Muscle of leg (tissue), 11 donors: ENCODE results near the gene TCERG1L. TPM values are rescaled to one million over a fixed set of nuclear protein-coding genes. Genes with fewer than 3 reads are reported as not detected.

Experiments
- DNase-seq: peaks from one replicate; pipeline ENCODE4 v3.0.0; 2013
- H3K27ac ChIP-seq: one replicate; pipeline ENCODE4 v1.5.1; 2013; ENCODE audit warnings: mild to moderate bottlenecking, low read length, control low read depth
- H3K27me3 ChIP-seq: one replicate; pipeline ENCODE4 v1.6.1; 2013; ENCODE audit warnings: low read length; ENCODE audit not compliant: control insufficient read depth, insufficient read depth
- H3K36me3 ChIP-seq: one replicate; pipeline ENCODE4 v1.6.1; 2013; ENCODE audit warnings: low read length; ENCODE audit not compliant: control insufficient read depth, insufficient read depth
- H3K4me1 ChIP-seq: one replicate; pipeline ENCODE4 v1.6.1; 2013; ENCODE audit warnings: low read length; ENCODE audit not compliant: control insufficient read depth, insufficient read depth
- H3K4me3 ChIP-seq: one replicate; pipeline ENCODE4 v1.5.1; 2013; ENCODE audit warnings: low read length, control low read depth
- H3K9me3 ChIP-seq: replicated peaks from 2 replicates; pipeline ENCODE4 v1.6.1; 2013; ENCODE audit warnings: low read depth, low read length; ENCODE audit not compliant: control insufficient read depth
- WGBS: methylation state at CpG from one replicate; pipeline ENCODE4 v1.1.5; 2013; ENCODE audit warnings: missing lambda C conversion rate; ENCODE audit not compliant: insufficient coverage; 5-methylcytosine and 5-hydroxymethylcytosine counted together
- polyA plus RNA-seq, 8 donors: library from polyadenylated mRNA; unstranded; fragments of 120-200 nt; gene quantifications; one replicate each; pipeline versions ENCODE4 v1.2.1 to v1.2.3, GENCODE V29; 2013; ENCODE audit warnings: inconsistent platforms in 1 of 8, low replicate concordance in 1 of 8; ENCODE audit not compliant: insufficient read length in 8 of 8, insufficient read depth in 1 of 8
- total RNA-seq: library from RNA; stranded (reverse); fragments of 120-200 nt; gene quantifications from one replicate; pipeline ENCODE4 v1.2.4, GENCODE V29; 2013

The TCERG1L gene
- total and polyA plus RNA-seq, 9 donors, result 0.04 to 1.1 (median 0.15) TPM

- H3K36me3 ChIP-seq, result no peaks in the 10 kb centered on the region
- H3K27ac ChIP-seq, result no peak overlapping the region
- no CpG with 5 or more reads among the region's 4 CpGs for WGBS
- H3K4me3 ChIP-seq, result no peak overlapping the region
- peaks cover 1% of the 10 kb centered on the region for H3K27me3 ChIP-seq
- H3K4me1 ChIP-seq, result no peaks in the 10 kb centered on the region
- H3K9me3 ChIP-seq, result no peaks in the 10 kb centered on the region
- no peak for DNase-seq
Measured at GRCh38 chr10:131188494-131188893, 123.0 kb downstream of the TCERG1L start.

GRCh38 chr10:131187926-131188325, 123.6 kb downstream of the TCERG1L start:
- peaks cover 2% of the 10 kb centered on the region for H3K27me3 ChIP-seq
- H3K4me1 ChIP-seq, result no peaks in the 10 kb centered on the region
- no peak overlapping the region for H3K27ac ChIP-seq
- no peaks in the 10 kb centered on the region for H3K9me3 ChIP-seq
- no peak overlapping the region for H3K4me3 ChIP-seq
- no CpG with 5 or more reads among the region's 7 CpGs for WGBS
- DNase-seq, result no peak
- no peaks in the 10 kb centered on the region for H3K36me3 ChIP-seq

DNA sequence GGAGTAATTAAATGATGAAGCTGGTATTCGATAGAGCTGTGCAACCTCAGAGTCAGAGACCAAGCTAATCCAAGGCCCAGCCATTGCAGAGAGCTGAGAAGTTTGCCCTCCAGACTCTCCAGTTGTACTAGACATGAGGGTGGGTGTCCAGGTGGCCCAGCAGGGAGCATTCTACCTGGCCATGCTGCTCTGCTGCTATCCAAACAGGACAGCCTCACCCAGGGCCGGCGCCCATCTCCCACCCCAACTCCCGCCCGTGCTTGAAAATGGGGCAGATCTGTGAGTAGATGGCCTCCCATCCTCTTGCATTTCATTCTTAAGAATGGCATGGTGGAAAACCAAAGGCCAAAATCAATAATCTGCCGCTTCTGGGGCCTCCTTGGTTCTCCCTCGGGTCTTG, 124.2 kb downstream of the TCERG1L start:
- no peak for DNase-seq
- no peaks in the 10 kb centered on the region for H3K4me1 ChIP-seq
- no peaks in the 10 kb centered on the region for H3K36me3 ChIP-seq
- no peak overlapping the region for H3K27ac ChIP-seq
- WGBS, result 59% methylated on average over 3 of the region's 7 CpGs
- peaks cover 2% of the 10 kb centered on the region for H3K27me3 ChIP-seq
- no peak overlapping the region for H3K4me3 ChIP-seq
- H3K9me3 ChIP-seq, result no peaks in the 10 kb centered on the region

- WGBS, result 64% methylated on average over 3 of the region's 12 CpGs
- no peak for DNase-seq
- H3K4me1 ChIP-seq, result no peaks in the 10 kb centered on the region
- H3K27ac ChIP-seq, result no peak overlapping the region
- H3K36me3 ChIP-seq, result no peaks in the 10 kb centered on the region
- no peaks in the 10 kb centered on the region for H3K9me3 ChIP-seq
- H3K27me3 ChIP-seq, result peaks cover 2% of the 10 kb centered on the region
- H3K4me3 ChIP-seq, result no peak overlapping the region
Measured at GRCh38 chr10:131186547-131187253, 124.8 kb downstream of the TCERG1L start.

- no peak for DNase-seq
- Histone ChIP-seq H3K4me1 (no peaks in the 10 kb centered on the region), H3K36me3 (no peaks in the 10 kb centered on the region), H3K4me3 (no peak overlapping the region), H3K27ac (no peak overlapping the region), H3K9me3 (no peaks in the 10 kb centered on the region), H3K27me3 (peaks cover 2% of the 10 kb centered on the region)
- WGBS, result 89% methylated on average over 9 of the region's 9 CpGs
Measured at GRCh38 chr10:131184503-131184902, 127.0 kb downstream of the TCERG1L start.

DNA sequence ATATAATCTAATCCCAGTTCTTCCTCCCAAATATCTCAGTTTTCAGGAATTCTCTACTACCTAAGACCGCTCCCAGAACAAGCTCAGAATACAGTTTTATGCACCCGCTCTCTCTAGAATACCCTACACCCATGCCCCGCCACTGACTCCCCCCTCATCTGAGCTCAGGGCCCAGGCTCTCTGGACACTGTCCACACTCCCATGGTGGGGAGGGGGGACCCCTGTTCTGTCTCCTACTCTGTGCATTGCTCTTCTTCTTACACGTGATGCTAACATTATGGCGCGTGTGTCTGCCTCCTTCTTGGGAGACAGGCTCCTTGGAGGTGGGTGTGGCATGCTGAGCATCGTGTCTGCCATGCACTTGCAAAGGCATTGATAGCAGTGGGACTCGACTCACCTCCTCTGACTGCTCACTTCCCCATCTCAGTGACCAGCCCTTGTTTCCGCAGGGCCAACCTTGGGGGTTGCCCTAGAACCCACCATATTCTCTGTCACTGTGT, 127.9 kb downstream of the TCERG1L start:
- no peaks in the 10 kb centered on the region for H3K9me3 ChIP-seq
- peaks cover 2% of the 10 kb centered on the region for H3K27me3 ChIP-seq
- H3K36me3 ChIP-seq, result no peaks in the 10 kb centered on the region
- no peak for DNase-seq
- H3K4me3 ChIP-seq, result no peak overlapping the region
- 83% methylated on average over 3 of the region's 9 CpGs for WGBS
- H3K27ac ChIP-seq, result no peak overlapping the region
- H3K4me1 ChIP-seq, result no peaks in the 10 kb centered on the region

GRCh38 chr10:131181456-131181855, 130.1 kb downstream of the TCERG1L start:
- no peaks in the 10 kb centered on the region for H3K36me3 ChIP-seq
- H3K27me3 ChIP-seq, result peaks cover 4% of the 10 kb centered on the region
- H3K27ac ChIP-seq, result no peak overlapping the region
- WGBS, result 80% methylated on average over 8 of the region's 8 CpGs
- no peaks in the 10 kb centered on the region for H3K9me3 ChIP-seq
- peaks cover 13% of the 10 kb centered on the region for H3K4me1 ChIP-seq
- H3K4me3 ChIP-seq, result no peak overlapping the region
- DNase-seq, result no peak

DNA sequence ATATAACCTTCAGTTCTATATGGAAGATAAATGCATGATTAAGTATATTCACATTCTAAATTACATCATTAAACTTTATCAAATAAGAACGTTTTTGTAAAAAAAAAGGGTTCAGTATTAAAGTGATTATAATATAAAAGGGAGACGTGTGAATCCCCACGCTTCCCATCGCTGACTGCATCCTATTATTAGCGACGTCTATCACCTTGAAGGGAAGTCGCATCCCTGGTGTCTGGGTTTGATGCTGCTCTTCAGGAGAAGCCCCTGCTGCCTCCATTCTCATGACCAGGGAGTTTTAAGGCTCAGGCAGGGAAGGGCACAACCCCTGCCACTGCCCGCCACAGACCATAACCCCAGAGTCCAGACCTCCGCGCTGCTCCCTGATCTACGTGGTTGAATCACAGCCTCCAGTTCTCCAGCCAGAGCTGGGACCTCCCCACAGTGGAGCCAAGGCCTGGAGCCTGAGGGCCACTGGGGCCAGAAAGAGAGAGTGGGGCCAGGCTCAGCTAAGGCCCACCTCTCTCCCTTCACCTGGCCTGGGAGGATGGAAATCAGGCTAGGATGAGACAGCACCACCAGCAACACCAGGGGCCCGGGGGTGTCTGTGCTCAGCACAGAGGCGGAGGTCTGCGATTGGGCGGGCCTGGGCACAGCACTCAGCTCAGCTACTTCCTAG, 130.6 kb downstream of the TCERG1L start:
- Histone ChIP-seq H3K4me3 (no peak overlapping the region), H3K27ac (no peak overlapping the region), H3K9me3 (peaks cover 2% of the 10 kb centered on the region), H3K36me3 (no peaks in the 10 kb centered on the region), H3K4me1 (peaks cover 13% of the 10 kb centered on the region), H3K27me3 (peaks cover 4% of the 10 kb centered on the region)
- WGBS, result 78% methylated on average over 10 of the region's 15 CpGs
- no peak for DNase-seq

GRCh38 chr10:131180086-131180485, 131.4 kb downstream of the TCERG1L start:
- no peak overlapping the region for H3K27ac ChIP-seq
- WGBS, result 83% methylated on average over 1 of the region's 9 CpGs
- no peaks in the 10 kb centered on the region for H3K36me3 ChIP-seq
- H3K4me1 ChIP-seq, result peaks cover 13% of the 10 kb centered on the region
- peaks cover 2% of the 10 kb centered on the region for H3K9me3 ChIP-seq
- no peak overlapping the region for H3K4me3 ChIP-seq
- H3K27me3 ChIP-seq, result peaks cover 7% of the 10 kb centered on the region
- DNase-seq, result no peak

- H3K9me3 ChIP-seq, result peaks cover 2% of the 10 kb centered on the region
- no peak overlapping the region for H3K4me3 ChIP-seq
- H3K36me3 ChIP-seq, result no peaks in the 10 kb centered on the region
- no peak overlapping the region for H3K27ac ChIP-seq
- peaks cover 13% of the 10 kb centered on the region for H3K4me1 ChIP-seq
- no peak for DNase-seq
- peaks cover 7% of the 10 kb centered on the region for H3K27me3 ChIP-seq
- 40% methylated on average over 7 of the region's 10 CpGs for WGBS
Measured at GRCh38 chr10:131179361-131179760, 132.2 kb downstream of the TCERG1L start.
